HG02588 (cell line): ENCODE measurements around the gene RBMS3.

Source experiments
- ATAC-seq: cut with Tn5 transposase; IDR thresholded peaks from one replicate; pipeline ENCODE4 v1.9.1; 2021; ENCODE audit warnings: mild to moderate bottlenecking, moderate library complexity; ENCODE audit not compliant: unreplicated experiment

Gene RBMS3

DNA sequence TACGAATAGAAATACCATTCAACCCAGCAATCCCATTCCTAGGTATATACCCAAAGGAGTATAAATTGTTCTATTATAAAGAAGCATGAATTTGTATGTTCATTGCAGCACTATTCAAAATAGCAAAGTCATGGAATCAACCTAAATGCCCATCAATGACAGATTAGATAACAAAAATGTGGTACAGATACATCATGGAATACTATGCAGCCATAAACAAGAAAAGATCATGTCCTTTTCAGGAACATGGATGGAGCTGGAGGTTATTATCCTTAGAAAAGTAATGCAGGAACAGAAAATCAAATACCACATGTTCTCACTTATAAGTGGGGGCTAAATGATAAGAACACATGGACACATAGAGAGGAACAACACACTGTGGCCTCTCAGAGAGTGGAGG lies 571.9 kb downstream of the RBMS3 start:
- no peak for ATAC-seq

DNA sequence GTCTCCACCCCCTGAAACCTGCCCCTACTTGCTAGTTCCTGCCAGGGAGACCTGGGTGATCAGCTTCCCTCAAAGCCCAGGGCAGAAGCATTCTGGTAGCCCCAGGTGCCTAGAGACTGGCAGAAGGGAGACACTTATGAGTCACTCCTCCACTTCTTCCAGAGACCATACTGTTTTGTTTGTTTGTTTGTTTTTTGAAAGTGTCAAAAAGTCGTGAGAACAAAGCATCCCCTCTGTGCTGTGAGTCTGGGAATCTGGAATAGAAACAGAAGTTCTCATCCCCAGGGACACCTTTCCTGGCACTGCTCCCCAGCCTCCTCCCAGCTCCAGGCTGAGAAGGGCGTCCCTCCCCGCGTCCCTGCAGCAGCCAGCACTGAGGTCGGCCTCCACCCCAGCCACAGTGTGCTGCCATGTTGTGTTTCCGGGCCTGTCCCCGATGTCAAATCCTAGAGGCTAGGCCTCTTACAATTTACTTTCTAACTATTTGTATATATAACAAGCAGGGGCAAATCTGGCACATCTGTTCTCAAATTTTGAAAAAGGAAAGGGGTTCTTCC lies 573.0 kb downstream of the RBMS3 start:
- no peak for ATAC-seq

GRCh38 chr3:29854821-29855220 lies 574.0 kb downstream of the RBMS3 start:
- ATAC-seq: no peak

DNA sequence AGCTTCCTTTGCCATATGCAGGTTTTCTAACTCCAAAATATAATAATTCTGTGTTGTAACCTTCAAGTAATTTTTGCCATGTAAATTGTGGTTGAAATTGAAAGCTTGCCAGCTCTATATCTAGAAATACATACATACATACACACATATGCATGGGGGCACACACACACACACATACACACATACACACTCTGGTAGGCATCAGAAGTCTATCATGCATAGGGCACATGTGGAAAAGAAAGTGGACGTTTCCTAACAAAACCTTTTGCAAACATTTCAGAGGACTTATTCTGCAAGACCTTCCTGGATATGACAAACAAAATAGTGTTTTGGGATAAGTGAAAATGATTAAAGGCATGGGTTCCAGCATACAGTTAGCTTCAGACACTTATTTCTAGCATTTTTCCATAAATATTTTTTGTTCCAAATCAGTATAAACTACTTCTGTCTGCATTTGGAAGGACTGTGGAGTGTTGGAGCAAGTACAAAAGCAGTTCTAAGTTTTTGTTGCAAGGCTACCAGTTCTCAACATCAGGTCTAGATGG lies 578.9 kb downstream of the RBMS3 start:
- no peak for ATAC-seq

DNA sequence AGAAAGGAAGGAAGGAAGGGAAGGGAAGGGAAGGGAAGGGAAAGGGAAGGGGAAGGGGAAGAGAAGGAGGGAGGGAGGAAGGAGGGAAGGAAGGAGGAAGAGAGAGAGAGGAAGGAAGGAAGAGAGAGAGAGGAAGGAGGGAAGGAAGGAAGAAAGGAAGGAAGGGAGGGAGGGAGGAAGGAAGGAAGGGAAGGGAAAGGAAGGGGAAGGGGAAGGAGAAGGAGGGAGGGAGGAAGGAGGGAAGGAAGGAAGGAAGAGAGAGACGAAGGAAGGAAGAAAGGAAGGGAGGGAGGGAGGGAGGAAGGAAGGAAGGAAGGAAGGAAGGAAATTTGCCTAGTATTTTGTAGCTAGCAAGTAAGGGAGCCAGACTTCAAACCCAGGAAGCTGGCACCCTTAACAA lies 583.9 kb downstream of the RBMS3 start:
- no peak for ATAC-seq

DNA sequence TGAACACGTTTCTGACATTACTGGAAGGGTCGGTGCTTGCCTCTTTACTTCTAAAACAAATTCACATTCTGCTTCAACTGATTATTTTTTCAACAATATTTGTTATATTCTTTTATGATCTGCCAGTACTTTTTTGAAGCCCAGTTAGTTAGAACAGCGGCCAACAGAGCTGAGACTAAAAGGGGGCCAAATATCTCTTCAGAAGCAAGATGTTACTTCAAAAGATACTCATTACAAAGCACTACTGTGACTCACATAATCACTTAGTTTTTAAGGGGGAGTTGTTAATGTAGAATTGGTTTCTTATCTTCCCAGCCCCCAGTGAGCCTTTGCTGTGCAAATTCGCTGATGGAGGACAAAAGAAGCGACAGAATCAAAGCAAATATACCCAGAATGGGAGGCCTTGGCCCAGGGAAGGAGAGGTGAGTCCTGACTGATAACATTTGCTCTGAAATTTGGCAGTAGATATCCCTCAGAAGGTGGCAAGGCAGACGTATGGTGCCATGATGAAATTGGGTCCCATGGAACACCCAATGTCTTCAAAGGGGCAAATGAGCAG lies 587.8 kb downstream of the RBMS3 start:
- ATAC-seq: no peak

- ATAC-seq: no peak
Measured at GRCh38 chr3:29870136-29870535, 589.3 kb downstream of the RBMS3 start.

DNA sequence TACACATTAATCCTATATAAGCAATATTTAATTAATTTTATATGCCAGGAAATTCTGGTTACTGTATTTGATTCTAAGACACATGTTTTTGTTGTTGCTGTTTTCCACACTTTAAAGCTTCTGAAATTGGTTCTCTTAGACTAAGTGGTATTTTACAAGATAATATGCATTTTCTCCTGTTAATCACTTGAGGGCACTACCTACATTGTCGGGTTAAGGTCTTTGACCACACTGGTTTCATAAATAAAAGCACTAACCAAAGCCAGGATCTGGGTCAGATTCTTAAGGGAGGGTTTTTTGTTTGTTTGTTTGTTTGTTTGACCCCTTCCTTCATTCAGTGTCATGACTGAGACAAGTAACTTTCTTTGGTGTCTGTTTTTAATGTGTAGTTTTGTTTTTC lies 590.2 kb downstream of the RBMS3 start:
- ATAC-seq: no peak

DNA sequence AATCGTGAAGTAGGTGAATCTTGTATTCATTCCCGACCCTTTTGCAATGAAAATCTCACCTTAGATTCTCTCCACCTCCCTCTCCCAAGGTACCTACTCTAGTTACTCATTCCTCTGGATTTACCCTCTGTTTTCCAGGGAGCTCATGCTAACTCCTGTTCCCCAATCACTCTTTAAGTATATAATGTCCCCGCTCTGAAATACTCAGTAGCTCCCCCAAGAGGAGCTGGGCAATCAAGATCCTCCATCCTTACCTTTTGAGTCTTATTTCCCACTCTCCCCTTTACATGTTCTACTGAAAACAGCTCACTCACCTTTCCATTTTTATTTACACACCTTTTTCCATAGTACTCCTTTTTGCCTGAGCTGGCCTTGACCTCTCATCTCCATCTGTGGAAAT lies 599.9 kb downstream of the RBMS3 start:
- no peak for ATAC-seq

DNA sequence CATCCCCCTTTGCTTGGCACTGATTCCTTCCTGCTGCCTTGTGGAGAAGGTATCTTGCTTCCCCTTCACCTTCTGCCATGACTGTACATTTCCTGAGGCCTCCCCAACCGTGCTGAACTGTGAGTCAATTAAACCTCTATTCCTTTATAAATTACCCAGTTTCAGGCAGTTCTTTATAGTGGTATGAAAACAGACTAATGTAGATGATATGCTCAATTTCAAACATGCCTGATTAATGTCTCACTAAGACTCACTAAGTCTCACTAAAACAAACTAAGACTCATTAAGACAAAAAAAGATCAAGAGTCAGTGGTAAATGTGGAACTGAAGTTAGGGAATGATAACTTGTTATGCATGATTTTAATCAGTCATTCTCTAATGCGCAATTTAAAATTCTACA lies 606.6 kb downstream of the RBMS3 start:
- no peak for ATAC-seq

DNA sequence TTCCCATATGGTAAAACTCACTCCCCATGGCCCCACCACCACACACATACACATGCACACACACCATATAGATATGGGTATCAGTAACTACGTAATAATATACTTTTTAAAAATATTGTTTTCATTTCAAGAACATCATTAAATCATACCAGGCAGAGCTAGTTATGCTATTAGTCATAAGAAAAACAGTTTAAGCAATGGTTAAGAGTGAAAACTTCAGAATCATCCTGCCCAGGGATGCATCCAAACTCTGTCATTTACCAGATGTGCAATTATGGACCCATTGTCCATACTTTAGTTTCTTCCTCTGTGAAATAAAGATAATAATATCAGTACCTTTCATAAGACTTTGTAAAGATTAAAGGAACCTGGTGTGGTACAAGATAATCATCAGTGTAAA lies 608.3 kb downstream of the RBMS3 start:
- ATAC-seq: no peak

DNA sequence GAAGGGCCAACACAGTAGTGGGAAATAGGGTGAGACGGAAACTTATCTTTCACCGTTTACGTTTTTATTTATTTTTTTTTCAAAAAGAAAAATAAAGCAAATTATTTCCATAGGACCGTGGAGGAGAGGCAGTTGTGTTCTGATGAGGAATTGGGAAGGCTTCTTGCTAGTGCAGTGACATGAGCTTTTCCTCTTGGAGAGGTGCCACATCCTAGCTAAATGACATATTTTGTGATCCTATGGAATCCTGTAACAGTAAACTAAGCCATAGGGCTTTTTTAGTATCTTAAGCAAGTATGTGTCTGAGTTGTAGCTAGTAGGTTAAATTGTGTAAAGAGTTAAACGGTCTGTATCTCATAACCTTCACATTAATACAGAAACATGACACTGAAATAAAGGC lies 609.9 kb downstream of the RBMS3 start:
- no peak for ATAC-seq

DNA sequence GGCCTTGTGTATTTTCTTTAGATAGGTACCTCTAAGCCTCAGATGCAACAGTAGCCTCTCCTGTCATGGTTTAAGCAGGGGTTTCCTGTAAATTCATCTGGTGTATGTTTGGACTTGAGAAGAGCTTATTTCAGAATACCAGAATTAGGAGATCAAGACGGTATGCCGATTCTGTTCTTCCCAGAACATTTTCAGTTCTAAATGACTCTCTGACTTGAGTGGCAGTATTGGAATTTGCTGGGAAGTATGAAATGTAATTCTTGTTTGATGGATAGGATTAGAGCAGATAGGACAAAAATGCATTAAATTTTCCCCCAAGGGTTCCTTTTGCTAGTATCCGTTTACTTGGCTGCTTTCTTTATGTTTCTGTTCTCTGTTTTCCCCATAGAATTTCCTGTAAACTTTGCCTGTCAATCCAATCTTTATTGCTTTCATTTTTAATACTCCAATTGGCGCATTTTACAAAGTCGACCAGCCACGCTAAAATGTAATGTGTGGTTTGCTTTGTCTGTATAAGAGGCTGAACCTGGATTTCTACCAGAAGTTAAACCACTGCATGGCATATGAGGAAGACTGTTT lies 612.2 kb downstream of the RBMS3 start:
- ATAC-seq: no peak

DNA sequence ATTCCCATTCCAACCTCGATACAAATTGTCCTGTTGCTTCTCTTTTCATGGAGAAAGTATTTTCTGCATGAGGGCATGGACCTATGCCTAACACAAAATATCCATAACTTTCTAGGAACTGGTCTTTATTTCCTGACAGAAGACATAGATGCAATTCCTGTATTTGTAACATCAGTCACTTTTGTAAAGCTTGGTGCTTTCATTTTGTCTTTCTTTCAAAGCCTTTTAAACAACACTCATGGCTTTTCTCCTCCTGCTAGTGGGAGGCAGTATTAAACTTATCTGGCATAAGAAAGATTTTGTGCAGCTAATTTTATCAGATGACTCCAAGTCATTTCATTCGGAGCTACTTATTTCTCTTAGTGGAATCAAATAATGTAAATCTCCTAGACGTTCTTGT lies 616.0 kb downstream of the RBMS3 start:
- ATAC-seq: no peak

DNA sequence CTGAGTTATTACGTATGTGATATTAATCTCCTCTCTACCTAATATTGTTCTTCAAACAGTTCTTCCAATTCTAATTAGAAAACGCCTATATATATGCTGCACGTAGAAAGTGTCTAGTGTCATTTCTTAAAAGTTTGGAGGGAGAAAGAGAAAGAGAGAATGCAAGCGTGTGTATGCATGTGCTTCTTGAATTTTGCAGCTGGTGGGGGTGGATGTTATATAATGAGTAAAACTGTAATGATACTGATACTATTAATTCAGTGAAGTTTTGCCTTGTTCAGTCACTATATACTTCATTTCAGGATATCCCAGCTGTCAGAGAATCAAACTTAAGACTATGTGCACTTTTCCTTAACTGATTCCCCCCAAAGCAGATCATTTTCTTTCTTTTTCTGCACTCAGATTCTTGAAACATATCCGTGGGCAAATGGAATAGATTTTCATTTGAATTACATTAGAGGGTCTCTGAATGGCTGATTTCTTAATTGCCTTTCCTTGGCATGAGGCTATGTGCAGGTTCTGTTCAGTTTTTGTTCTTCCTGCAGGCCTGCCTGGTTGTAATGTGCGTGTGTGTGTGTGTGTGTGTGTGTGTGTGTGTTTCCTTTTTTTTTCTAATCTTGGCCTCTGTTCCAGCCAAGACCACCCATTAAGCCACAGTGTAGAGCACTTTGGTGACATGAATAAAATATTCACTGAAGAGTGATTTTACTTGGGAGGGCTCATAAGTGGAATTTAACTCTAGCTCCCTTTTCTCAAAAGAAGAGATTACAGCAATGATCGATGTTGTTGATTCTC lies 617.5 kb downstream of the RBMS3 start:
- no peak for ATAC-seq

GRCh38 chr3:29899021-29899420 lies 618.1 kb downstream of the RBMS3 start:
- no peak for ATAC-seq

DNA sequence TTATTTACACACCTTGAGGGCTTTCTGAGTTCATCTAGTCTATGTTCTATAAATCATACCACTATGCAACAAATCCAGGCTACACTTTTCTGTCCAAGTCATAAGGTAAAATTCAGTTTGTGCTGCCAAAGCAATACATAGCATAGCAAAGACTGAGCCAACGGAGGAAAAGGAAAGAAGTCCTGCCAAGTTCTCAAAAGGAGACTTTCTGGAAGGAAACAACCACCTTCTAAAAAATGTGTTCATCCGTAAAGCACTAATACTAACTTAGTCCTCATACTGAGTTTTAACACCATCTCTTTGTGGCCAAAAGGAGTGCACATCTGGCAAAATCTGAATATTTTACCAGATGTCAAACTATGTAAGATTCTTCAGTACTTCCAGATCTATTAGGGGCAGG lies 620.2 kb downstream of the RBMS3 start:
- no peak for ATAC-seq

DNA sequence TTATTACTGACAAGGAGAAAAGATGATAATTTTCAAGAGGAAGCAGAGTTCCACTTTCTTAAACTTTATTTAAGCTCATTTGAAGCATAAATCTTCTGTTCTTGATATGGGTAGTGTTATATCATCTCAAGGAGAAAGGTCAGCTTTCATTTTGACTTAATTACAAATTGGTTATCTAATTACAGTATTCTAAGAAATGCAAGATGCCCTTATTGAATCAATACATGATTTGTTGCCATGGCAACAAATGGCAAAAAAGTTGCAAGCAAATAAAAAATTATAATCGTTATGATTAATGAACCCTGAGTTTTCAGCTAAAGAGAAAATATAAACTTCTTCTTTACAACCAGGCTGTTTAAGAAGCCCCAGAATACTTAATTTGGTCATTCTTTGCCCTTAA lies 622.7 kb downstream of the RBMS3 start:
- no peak for ATAC-seq

- ATAC-seq: no peak
Measured at GRCh38 chr3:29906906-29907305, 626.0 kb downstream of the RBMS3 start.

DNA sequence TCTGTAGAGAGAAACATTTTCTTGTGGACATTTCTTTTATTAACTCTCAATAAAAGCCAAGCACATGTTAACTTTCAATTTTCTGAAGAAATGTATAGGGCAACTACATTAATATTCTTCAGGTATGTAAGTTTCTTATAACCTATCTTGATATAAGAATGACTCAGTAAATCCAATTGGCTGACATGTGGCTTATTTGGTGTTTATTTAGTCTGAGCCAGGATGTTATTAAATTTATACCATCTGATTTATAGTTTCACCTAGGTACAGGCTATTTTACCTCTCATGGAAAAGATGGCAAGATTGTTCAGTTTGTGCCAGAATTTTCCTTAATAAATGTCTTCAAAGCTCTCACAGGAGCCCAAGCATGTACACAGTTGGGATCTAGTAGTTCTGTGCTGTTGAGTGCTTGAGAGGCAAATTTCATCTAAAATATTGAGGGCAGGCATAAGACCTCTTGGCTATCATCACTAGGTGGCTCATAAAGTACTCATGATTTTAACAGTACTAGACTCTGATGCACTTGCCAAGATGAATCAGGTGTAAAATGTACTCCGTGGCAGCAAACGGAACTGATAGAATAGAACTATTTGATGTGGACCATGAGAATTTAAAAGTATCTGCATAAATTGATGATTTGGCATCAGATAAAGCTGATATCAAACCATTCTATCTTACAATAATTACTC lies 631.9 kb downstream of the RBMS3 start:
- no peak for ATAC-seq

GRCh38 chr3:29914861-29915524 lies 634.1 kb downstream of the RBMS3 start:
- ATAC-seq: no peak
